ENCODE measurements around the gene PIM3. TPM values are rescaled to one million over a fixed set of nuclear protein-coding genes. Genes with fewer than 3 reads are reported as not detected.

PIM3 gene
- polyA plus RNA-seq, 4 donors = 35.7 to 72.2 (median 45.9) TPM

DNA sequence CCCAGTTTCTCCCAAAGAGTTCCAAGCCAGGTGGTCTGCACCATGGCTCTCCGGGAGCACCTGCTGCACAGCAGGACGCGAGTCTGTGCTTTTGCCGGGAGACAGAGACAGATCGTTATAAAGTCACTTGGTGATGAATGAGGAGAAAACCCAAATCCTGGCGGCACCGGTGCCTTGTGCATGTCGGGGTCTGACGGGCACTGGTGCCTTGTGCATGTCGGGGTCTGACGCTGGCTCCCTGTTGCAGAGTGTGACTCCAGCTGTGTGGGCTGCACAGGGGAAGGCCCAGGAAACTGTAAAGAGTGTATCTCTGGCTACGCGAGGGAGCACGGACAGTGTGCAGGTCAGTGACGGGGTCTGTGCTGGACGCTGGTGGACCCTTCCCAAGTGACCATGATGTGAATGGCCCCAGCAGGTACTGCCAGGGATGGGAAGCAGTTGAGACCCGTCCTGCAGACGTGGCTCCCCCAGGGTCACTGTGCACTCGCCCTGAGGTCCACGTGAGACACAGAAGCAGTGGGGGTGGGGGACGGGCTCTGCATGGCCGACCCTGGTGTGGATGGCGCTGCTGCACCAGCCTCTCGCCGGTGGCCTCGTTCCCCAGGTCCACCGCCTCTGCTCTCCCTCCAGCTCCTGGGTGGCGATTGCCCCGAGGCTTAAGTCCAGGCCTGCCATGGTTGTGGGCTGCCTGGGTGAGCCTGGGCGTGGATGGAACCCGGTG, 36.3 kb upstream of the PIM3 start:
- Histone ChIP-seq H3K36me3 (ENCODE audit: control insufficient read depth in 3 of 3, insufficient read depth in 2 of 3, low read depth in 1 of 3, low read length in 3 of 3) (peaks cover 0 to 38% (median 5%) of the 10 kb centered on the region in 3 donors), H3K4me3 (ENCODE audit: low read depth in 1 of 3, low read length in 3 of 3) (no peak overlapping the region), H3K9me3 (ENCODE audit: control insufficient read depth in 2 of 2, insufficient read depth in 1 of 2, low read depth in 1 of 2, low read length in 1 of 2) (no peaks in the 10 kb centered on the region), H3K27ac (ENCODE audit: low read depth in 1 of 3, low read length in 2 of 3) (no peak overlapping the region), H3K27me3 (ENCODE audit: control insufficient read depth in 3 of 3, insufficient read depth in 3 of 3, low read length in 3 of 3) (peaks cover 0 to 6% (median 0%) of the 10 kb centered on the region in 3 donors), H3K4me1 (ENCODE audit: control insufficient read depth in 3 of 3, insufficient read depth in 2 of 3, low read depth in 1 of 3, low read length in 2 of 3) (peaks cover 0 to 4% (median under 1%) of the 10 kb centered on the region in 3 donors)
- FAIRE-seq (no peak), DNase-seq (no peak)
- WGBS, 3 donors = 96 to 97% (median 96%) methylated on average over 30 to 31 of the region's 31 CpGs

DNA sequence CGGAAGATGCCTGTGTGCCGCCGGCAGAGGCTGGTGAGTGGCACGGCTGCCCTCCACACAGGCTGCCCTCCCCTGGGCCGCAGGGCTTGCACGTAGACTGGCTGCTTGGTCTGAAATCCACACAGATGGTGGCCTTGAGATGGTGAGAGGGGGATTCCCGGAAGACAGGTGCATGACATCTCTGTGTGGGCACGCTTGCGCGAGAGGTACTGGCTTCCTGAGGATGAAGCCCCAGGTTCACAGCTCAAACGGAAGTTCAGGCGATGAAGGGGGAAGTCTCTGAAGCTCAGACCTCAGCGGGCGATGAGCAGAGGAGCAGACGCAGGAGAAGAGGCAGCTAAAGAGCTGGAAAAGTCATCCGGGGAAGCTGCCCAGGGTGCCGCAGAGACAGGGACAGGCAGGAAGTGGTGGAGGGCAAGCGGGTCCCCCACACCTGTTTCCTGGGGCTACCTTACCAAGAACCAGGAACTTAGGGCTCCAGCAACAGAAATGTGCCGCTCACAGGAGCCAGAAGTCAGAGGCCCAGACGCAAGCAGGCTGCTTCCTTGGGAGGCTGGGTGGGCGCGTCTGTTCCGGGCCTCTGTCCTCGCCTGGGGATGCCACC, 34.9 kb upstream of the PIM3 start:
- peaks cover 0 to 4% (median 0%) of the 10 kb centered on the region in 3 donors for H3K4me1 ChIP-seq (ENCODE audit: control insufficient read depth in 3 of 3, insufficient read depth in 2 of 3, low read depth in 1 of 3, low read length in 2 of 3)
- peaks cover 0 to 32% (median 5%) of the 10 kb centered on the region in 3 donors for H3K36me3 ChIP-seq (ENCODE audit: control insufficient read depth in 3 of 3, insufficient read depth in 2 of 3, low read depth in 1 of 3, low read length in 3 of 3)
- peaks cover 0 to 8% (median 0%) of the 10 kb centered on the region in 3 donors for H3K27me3 ChIP-seq (ENCODE audit: control insufficient read depth in 3 of 3, insufficient read depth in 3 of 3, low read length in 3 of 3)
- no peaks in the 10 kb centered on the region for H3K9me3 ChIP-seq (ENCODE audit: control insufficient read depth in 2 of 2, insufficient read depth in 1 of 2, low read depth in 1 of 2, low read length in 1 of 2)
- 67 to 97% (median 73%) methylated on average over 24 of the region's 24 CpGs for WGBS, 3 donors
- peak overlapping the region in 2 of 3 donors; percentile 53 to 62 for H3K27ac ChIP-seq (ENCODE audit: low read depth in 1 of 3, low read length in 2 of 3)
- DNase-seq (no peak), FAIRE-seq (no peak)
- no peak overlapping the region for H3K4me3 ChIP-seq (ENCODE audit: low read depth in 1 of 3, low read length in 3 of 3)

DNA sequence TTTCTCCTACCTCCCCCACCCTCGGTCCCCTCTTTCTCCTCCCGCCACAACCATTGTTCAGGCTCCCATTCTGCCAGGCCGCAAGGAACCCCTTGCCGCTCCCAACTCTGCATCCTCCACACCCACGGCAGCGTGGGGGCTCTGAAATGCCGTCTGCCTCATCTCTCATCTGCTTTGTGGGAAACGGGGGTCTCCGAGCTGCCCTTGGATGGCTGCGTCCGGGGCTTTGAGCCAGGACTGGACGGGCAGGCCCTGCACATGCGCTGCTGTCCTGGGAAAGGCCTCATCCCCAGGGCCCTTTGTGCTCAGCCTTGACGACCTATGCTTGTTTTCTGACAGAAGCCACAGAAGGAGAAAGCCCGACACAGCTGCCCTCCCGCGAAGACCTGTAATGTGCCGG, 33.7 kb upstream of the PIM3 start:
- Histone ChIP-seq H3K36me3 (ENCODE audit: control insufficient read depth in 3 of 3, insufficient read depth in 2 of 3, low read depth in 1 of 3, low read length in 3 of 3) (peaks cover 0 to 24% (median 2%) of the 10 kb centered on the region in 3 donors), H3K9me3 (ENCODE audit: control insufficient read depth in 2 of 2, insufficient read depth in 1 of 2, low read depth in 1 of 2, low read length in 1 of 2) (no peaks in the 10 kb centered on the region), H3K27ac (ENCODE audit: low read depth in 1 of 3, low read length in 2 of 3) (no peak overlapping the region), H3K4me1 (ENCODE audit: control insufficient read depth in 3 of 3, insufficient read depth in 2 of 3, low read depth in 1 of 3, low read length in 2 of 3) (peaks cover 0 to 4% (median 0%) of the 10 kb centered on the region in 3 donors), H3K27me3 (ENCODE audit: control insufficient read depth in 3 of 3, insufficient read depth in 3 of 3, low read length in 3 of 3) (peaks cover 0 to 8% (median 0%) of the 10 kb centered on the region in 3 donors), H3K4me3 (ENCODE audit: low read depth in 1 of 3, low read length in 3 of 3) (no peak overlapping the region)
- no peak for DNase-seq
- WGBS, 3 donors = 84 to 91% (median 91%) methylated on average over 16 to 17 of the region's 18 CpGs
- FAIRE-seq = no peak

DNA sequence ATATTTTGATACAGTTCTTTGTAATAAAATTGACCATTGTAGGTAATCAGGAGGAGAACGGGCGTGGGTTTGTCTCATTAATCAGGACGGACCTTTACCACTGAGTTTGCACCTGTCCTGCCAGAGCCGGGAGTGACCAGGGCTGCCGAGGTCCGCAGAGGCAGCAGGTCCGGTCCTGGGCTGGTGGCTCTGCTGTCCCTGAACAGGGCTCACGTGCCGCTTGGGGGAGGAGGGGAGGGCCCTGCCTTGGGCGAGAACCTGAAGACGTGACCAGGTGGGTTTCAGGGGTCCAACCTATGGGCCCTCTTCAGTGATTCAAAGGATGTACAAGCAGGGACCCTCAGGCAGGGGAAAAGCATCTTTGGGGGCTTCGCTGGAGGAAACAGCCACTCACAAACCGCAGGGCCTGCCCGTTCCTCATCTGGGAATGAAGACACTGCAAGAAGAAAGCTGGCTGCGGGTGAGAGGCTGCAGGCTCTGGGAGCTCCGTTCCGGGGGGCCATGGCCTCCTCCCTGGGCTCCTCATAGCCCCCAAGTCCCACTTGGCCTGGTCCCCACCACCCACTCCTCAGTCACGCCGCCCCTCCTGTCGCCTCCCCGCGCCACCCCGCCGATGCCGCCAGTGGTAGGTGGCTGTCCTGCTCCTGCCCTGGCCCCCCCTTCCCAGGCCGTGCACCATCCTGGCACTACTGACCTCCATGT, 32.9 kb upstream of the PIM3 start:
- no peak overlapping the region for H3K27ac ChIP-seq (ENCODE audit: low read depth in 1 of 3, low read length in 2 of 3)
- DNase-seq = no peak
- no peak for FAIRE-seq
- H3K4me1 ChIP-seq (ENCODE audit: control insufficient read depth in 3 of 3, insufficient read depth in 2 of 3, low read depth in 1 of 3, low read length in 2 of 3) = peaks cover 0 to 4% (median 0%) of the 10 kb centered on the region in 3 donors
- peaks cover 0 to 8% (median 0%) of the 10 kb centered on the region in 3 donors for H3K27me3 ChIP-seq (ENCODE audit: control insufficient read depth in 3 of 3, insufficient read depth in 3 of 3, low read length in 3 of 3)
- no peaks in the 10 kb centered on the region for H3K9me3 ChIP-seq (ENCODE audit: control insufficient read depth in 2 of 2, insufficient read depth in 1 of 2, low read depth in 1 of 2, low read length in 1 of 2)
- H3K4me3 ChIP-seq (ENCODE audit: low read depth in 1 of 3, low read length in 3 of 3) = no peak overlapping the region
- H3K36me3 ChIP-seq (ENCODE audit: control insufficient read depth in 3 of 3, insufficient read depth in 2 of 3, low read depth in 1 of 3, low read length in 3 of 3) = peaks cover 0 to 21% (median 2%) of the 10 kb centered on the region in 3 donors
- WGBS, 3 donors = 91 to 94% (median 93%) methylated on average over 21 to 26 of the region's 26 CpGs

DNA sequence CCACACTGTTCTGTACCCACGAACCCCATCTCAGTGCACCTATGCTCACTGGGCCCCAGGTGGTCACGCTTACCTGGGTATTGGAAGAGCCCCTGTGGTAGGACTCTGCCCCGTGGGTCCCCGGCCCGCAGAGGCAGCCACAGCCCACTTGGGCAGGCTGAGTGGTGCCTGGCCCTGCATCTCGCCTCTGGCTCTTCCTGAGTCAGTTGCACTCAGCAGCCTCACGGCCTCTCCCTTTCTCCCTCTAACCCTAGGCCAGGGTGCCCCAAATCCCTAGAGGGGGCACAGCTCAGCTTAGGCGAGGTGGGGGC, 32.4 kb upstream of the PIM3 start:
- Histone ChIP-seq H3K4me1 (ENCODE audit: control insufficient read depth in 3 of 3, insufficient read depth in 2 of 3, low read depth in 1 of 3, low read length in 2 of 3) (peaks cover 0 to 4% (median 0%) of the 10 kb centered on the region in 3 donors), H3K4me3 (ENCODE audit: low read depth in 1 of 3, low read length in 3 of 3) (no peak overlapping the region), H3K27ac (ENCODE audit: low read depth in 1 of 3, low read length in 2 of 3) (no peak overlapping the region), H3K27me3 (ENCODE audit: control insufficient read depth in 3 of 3, insufficient read depth in 3 of 3, low read length in 3 of 3) (peaks cover 0 to 8% (median 0%) of the 10 kb centered on the region in 3 donors), H3K36me3 (ENCODE audit: control insufficient read depth in 3 of 3, insufficient read depth in 2 of 3, low read depth in 1 of 3, low read length in 3 of 3) (peaks cover 0 to 18% (median 2%) of the 10 kb centered on the region in 3 donors), H3K9me3 (ENCODE audit: control insufficient read depth in 2 of 2, insufficient read depth in 1 of 2, low read depth in 1 of 2, low read length in 1 of 2) (no peaks in the 10 kb centered on the region)
- FAIRE-seq (no peak), DNase-seq (no peak)
- 83 to 90% (median 87%) methylated on average over 8 of the region's 8 CpGs for WGBS, 3 donors

DNA sequence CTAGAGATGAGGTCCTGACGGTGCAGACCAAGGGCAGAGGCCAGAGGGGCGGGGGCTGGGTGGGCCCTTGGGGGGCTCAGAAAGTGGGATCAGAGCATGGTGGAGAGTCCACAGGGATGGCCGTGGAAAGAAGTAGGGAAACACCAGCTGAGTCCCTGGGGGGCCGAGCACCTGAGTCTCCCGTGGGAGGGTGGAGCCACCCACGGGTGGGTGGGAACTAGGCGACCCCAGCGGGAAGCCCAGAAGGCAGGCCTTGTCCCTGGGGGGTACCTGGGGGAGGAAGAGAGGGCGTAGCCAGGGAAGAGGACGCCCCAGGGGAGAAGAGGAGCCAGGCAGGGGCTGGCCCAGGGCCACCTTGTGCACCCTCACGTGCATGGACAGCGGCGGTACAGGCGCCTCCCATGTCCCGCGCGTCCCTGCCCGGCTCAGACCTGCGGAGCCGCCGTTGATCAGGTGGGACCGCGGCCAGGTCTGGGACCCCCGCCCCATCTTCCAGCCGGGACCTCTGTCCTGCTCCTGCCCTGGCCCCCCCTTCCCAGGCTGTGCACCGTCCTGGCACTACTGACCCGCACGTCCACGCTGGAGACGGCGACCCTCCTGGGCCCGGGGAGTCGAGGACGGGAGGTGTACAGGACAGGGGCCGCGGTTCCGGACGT, 31.9 kb upstream of the PIM3 start:
- H3K27me3 ChIP-seq (ENCODE audit: control insufficient read depth in 3 of 3, insufficient read depth in 3 of 3, low read length in 3 of 3) = peaks cover 0 to 8% (median 0%) of the 10 kb centered on the region in 3 donors
- no peaks in the 10 kb centered on the region for H3K9me3 ChIP-seq (ENCODE audit: control insufficient read depth in 2 of 2, insufficient read depth in 1 of 2, low read depth in 1 of 2, low read length in 1 of 2)
- peaks cover 0 to 17% (median 2%) of the 10 kb centered on the region in 3 donors for H3K36me3 ChIP-seq (ENCODE audit: control insufficient read depth in 3 of 3, insufficient read depth in 2 of 3, low read depth in 1 of 3, low read length in 3 of 3)
- H3K27ac ChIP-seq (ENCODE audit: low read depth in 1 of 3, low read length in 2 of 3) = no peak overlapping the region
- FAIRE-seq = no peak
- H3K4me3 ChIP-seq (ENCODE audit: low read depth in 1 of 3, low read length in 3 of 3) = no peak overlapping the region
- peaks cover 0 to 4% (median 0%) of the 10 kb centered on the region in 3 donors for H3K4me1 ChIP-seq (ENCODE audit: control insufficient read depth in 3 of 3, insufficient read depth in 2 of 3, low read depth in 1 of 3, low read length in 2 of 3)
- 25 to 53% (median 48%) methylated on average over 33 to 38 of the region's 38 CpGs for WGBS, 3 donors
- DNase-seq = no peak

DNA sequence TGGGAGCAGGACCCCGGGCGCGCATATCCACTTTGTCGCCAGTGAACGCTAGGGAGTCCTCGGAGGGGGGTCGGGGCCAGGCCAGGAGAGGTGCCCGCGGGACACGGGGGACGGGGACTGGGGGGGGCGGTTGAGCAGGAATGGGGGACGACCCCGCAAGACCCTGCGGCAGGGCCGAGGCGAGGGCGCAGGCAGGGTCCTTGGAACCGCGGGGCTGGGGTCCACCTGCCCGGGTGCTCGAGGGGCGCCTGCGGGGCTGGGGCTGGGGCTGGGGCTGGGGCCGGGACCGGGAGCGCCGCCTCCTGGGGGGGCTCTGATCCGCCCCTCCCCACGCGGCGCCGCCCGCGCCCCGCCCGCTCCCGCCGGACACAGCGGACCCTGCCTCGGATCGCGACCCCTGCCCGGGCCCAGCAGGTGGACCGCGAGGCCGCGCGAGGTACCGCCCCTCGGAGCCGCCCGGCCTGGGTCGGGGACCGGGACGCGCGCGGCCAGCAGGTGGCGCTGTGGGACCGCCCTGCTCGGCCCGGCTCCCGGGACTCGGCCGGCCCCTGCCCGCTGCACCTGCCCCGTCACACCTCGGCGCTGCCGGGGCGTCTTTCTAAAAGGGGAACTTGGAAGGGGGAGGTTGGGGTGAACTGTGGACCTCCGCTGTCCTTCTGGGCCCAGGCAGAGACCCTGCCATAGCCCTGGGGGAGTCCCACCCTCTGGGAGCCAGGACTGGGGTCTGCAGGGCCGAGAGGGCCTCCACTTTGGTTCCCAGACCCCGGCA, 31.2 kb upstream of the PIM3 start:
- H3K36me3 ChIP-seq (ENCODE audit: control insufficient read depth in 3 of 3, insufficient read depth in 2 of 3, low read depth in 1 of 3, low read length in 3 of 3) = peaks cover 0 to 11% (median 0%) of the 10 kb centered on the region in 3 donors
- 4 to 9% (median 5%) methylated on average over 19 to 75 of the region's 75 CpGs for WGBS, 3 donors
- no peak overlapping the region for H3K27ac ChIP-seq (ENCODE audit: low read depth in 1 of 3, low read length in 2 of 3)
- no peaks in the 10 kb centered on the region for H3K9me3 ChIP-seq (ENCODE audit: control insufficient read depth in 2 of 2, insufficient read depth in 1 of 2, low read depth in 1 of 2, low read length in 1 of 2)
- peaks cover 0 to 4% (median 0%) of the 10 kb centered on the region in 3 donors for H3K4me1 ChIP-seq (ENCODE audit: control insufficient read depth in 3 of 3, insufficient read depth in 2 of 3, low read depth in 1 of 3, low read length in 2 of 3)
- peak in 1 of 2 donors; percentile 71 for DNase-seq
- peaks cover 0 to 8% (median 0%) of the 10 kb centered on the region in 3 donors for H3K27me3 ChIP-seq (ENCODE audit: control insufficient read depth in 3 of 3, insufficient read depth in 3 of 3, low read length in 3 of 3)
- H3K4me3 ChIP-seq (ENCODE audit: low read depth in 1 of 3, low read length in 3 of 3) = no peak overlapping the region
- no peak for FAIRE-seq

Data from small intestine (tissue), 7 donors.